DND-41 (cell line): ENCODE measurements around the gene TNNT2.

Experiments
- CTCF ChIP-seq: IDR thresholded peaks from 2 replicates; pipeline ENCODE4 v1.5.1; 2012; ENCODE audit warnings: borderline replicate concordance, low read length, moderate library complexity, mild to moderate bottlenecking; ENCODE audit not compliant: poor library complexity, severe bottlenecking; ENCODE audit errors: extremely low read depth
- EZH2 ChIP-seq: IDR thresholded peaks from 3 replicates; pipeline ENCODE4 v1.6.1; 2012; ENCODE audit warnings: borderline replicate concordance, low read depth, mild to moderate bottlenecking, moderate library complexity, low read length, inconsistent platforms; ENCODE audit not compliant: severe bottlenecking

GRCh38 chr1:201414051-201414738 is 36.7 kb upstream of the TNNT2 start:
- TF ChIP-seq CTCF: no peak
- no peak for TF ChIP-seq EZH2
